ENCODE data around the gene ADGRV1.

DNA sequence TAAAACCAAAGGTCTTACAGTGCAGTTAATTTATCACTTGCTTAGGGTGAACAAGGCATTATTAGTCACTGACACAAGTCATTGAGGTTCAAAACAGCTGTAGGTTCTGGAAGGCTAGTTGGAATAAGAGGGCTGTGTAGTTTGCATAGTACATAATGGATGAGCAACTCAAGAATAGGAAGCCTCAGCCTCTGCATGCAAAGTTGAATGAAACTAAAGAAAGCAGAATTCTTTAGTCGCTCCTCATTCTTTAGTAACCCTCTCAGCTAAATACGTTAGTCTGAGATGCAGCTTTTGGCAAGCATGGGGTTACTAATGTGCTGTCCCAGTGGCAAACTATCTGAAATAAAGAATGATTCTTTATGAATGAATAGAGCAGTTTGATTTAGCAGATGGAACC lies 74.2 kb downstream of the ADGRV1 start:
- TF ChIP-seq GABPA (IDR thresholded peaks at IDR 0.05; ENCODE audit: low read depth) (no peak), SPI1 (IDR thresholded peaks at IDR 0.05; ENCODE audit: borderline replicate concordance, low read depth) (no peak), POLR2AphosphoS5 (IDR thresholded peaks at IDR 0.05; ENCODE audit: low read depth) (no peak)
- TF ChIP-seq, protein P1, sequence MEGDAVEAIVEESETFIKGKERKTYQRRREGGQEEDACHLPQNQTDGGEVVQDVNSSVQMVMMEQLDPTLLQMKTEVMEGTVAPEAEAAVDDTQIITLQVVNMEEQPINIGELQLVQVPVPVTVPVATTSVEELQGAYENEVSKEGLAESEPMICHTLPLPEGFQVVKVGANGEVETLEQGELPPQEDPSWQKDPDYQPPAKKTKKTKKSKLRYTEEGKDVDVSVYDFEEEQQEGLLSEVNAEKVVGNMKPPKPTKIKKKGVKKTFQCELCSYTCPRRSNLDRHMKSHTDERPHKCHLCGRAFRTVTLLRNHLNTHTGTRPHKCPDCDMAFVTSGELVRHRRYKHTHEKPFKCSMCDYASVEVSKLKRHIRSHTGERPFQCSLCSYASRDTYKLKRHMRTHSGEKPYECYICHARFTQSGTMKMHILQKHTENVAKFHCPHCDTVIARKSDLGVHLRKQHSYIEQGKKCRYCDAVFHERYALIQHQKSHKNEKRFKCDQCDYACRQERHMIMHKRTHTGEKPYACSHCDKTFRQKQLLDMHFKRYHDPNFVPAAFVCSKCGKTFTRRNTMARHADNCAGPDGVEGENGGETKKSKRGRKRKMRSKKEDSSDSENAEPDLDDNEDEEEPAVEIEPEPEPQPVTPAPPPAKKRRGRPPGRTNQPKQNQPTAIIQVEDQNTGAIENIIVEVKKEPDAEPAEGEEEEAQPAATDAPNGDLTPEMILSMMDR (IDR thresholded peaks at IDR 0.05; ENCODE audit: insufficient read depth, low read length), result no peak

Measured in HL-60 (cell line).